Measurements from ENCODE around the gene GSTO2. TPM values are rescaled to one million over a fixed set of nuclear protein-coding genes. Genes with fewer than 3 reads are reported as not detected.
A peak's percentile ranks its signal among the peaks of the same experiment; 100 is the strongest.

Gene GSTO2
- 3.4 and 8.9 TPM in 2 replicates for total RNA-seq (ENCODE audit: low replicate concordance)

DNA sequence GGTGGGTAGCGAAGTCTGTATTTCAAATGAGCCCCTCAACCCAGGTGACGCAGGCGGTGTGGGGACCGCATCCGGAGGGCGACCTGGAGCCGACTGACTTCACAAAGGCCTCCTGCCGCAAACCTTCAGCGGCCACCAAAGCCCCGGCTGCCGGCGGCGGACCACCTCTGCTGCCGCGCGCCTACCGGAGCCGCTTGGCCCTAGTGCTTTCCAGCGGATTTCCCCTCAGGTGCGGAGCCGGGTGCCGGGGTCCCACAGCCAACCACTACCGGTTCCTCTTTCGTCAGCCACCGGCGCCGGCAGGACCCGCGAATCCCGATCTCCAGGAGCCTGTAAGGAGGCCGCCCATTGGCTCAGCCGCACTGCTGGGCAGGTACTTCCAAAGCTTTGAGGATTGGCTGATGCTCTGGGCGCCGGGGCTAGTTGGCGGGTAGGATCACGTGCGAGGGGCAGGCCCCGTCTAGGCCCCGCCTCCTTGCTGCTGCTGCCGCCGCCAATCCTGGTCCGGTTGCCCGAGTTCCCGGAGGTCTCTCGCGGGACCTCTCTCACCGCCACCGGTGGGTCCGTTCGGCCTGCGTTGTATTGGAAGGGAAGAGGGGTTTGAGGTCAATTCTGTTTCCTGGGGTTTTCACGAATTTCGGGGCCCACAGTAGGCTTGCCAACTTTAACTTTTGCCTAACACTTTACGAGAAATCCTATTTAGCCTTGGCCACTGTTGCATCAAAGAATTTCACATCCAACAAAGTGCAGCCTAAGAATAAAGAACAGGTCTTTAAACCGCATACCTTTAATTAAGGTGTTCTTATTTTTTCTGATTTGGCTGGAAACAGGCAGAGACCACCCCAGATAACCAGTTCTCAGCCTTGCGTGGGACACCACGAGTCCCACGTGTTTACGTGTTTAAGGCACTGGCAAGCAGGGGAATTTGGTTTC lies at the start of gene GSTO2:
Gene GSTO2, plus strand, starts transcription at position 472 of the 933 bp plus-strand sequence. CDS start 5,732 bp downstream, outside the sequence.
- TF ChIP-seq, protein P1, sequence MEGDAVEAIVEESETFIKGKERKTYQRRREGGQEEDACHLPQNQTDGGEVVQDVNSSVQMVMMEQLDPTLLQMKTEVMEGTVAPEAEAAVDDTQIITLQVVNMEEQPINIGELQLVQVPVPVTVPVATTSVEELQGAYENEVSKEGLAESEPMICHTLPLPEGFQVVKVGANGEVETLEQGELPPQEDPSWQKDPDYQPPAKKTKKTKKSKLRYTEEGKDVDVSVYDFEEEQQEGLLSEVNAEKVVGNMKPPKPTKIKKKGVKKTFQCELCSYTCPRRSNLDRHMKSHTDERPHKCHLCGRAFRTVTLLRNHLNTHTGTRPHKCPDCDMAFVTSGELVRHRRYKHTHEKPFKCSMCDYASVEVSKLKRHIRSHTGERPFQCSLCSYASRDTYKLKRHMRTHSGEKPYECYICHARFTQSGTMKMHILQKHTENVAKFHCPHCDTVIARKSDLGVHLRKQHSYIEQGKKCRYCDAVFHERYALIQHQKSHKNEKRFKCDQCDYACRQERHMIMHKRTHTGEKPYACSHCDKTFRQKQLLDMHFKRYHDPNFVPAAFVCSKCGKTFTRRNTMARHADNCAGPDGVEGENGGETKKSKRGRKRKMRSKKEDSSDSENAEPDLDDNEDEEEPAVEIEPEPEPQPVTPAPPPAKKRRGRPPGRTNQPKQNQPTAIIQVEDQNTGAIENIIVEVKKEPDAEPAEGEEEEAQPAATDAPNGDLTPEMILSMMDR (IDR thresholded peaks at IDR 0.05; ENCODE audit: insufficient read depth, low read length), result no peak
- DNase-seq (ENCODE audit: low read depth), result peak; percentile 96
- peak within 1 kb of the TSS; percentile 82 for H3K4me3 ChIP-seq (ENCODE audit: low read depth, low read length)

DNA sequence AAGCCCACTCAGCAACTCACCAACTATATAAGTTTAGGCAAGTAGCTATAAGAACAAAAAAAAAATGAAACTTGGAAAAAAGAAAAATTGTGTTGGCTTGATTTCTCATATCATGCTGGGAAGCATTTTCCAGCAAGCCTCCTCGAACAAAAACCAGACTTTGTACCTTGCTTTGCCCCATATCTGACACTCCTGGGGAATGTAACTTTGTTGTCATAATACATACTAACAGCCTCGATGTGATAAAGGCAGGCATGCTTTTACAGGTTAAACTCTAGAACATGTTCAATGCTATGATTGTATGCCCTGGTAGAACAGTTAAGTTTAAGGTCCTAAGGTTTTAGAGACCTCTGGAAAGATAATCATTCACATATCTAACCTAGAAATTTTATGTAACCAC lies 48.5 kb upstream of the GSTO2 start:
- no peak for DNase-seq (ENCODE audit: low read depth)
- no peak overlapping the region for H3K4me3 ChIP-seq (ENCODE audit: low read depth, low read length)
- TF ChIP-seq, protein P1 (IDR thresholded peaks at IDR 0.05; ENCODE audit: insufficient read depth, low read length), result no peak

DNA sequence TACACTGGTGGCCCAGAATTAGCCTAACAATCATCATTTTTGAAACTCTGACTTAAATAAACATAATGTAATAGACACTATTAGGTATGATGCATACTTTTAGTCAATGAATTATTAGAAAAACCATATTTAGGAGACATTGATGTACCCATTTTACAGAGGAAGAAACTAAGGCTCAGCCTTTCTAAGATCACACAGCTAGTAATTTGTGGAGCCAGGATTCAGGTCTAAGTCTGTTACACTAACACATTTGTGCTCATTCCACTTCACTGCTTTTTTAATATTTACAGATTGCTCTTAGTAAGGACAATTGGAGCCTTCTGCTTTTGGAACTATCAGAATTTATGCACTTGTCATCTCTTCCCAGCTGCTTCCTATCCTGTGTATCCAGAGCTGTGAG lies 45.7 kb upstream of the GSTO2 start:
- no peak overlapping the region for H3K4me3 ChIP-seq (ENCODE audit: low read depth, low read length)
- TF ChIP-seq, protein P1 (IDR thresholded peaks at IDR 0.05; ENCODE audit: insufficient read depth, low read length), result no peak
- no peak for DNase-seq (ENCODE audit: low read depth)

DNA sequence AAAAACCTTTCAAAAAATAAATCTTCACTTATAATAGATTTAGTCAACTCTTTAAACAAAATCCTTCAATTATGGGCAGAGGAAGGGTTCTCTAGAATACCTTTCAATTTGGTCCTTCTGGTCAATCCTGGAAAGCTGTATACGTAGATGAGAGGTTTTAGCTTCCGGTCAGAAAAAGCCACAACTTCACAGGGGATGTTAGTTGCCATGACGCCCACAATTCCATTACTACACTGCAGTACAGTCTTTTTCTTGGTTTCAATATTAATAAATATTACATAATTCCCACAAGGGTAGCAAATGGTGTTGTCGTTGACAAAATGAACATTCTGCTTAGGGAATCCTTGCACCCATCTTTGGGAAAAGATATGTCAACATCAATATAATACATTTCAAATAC lies 38.5 kb upstream of the GSTO2 start:
- H3K4me3 ChIP-seq (ENCODE audit: low read depth, low read length), result no peak overlapping the region
- TF ChIP-seq, protein P1 (IDR thresholded peaks at IDR 0.05; ENCODE audit: insufficient read depth, low read length), result no peak
- DNase-seq (ENCODE audit: low read depth), result no peak

DNA sequence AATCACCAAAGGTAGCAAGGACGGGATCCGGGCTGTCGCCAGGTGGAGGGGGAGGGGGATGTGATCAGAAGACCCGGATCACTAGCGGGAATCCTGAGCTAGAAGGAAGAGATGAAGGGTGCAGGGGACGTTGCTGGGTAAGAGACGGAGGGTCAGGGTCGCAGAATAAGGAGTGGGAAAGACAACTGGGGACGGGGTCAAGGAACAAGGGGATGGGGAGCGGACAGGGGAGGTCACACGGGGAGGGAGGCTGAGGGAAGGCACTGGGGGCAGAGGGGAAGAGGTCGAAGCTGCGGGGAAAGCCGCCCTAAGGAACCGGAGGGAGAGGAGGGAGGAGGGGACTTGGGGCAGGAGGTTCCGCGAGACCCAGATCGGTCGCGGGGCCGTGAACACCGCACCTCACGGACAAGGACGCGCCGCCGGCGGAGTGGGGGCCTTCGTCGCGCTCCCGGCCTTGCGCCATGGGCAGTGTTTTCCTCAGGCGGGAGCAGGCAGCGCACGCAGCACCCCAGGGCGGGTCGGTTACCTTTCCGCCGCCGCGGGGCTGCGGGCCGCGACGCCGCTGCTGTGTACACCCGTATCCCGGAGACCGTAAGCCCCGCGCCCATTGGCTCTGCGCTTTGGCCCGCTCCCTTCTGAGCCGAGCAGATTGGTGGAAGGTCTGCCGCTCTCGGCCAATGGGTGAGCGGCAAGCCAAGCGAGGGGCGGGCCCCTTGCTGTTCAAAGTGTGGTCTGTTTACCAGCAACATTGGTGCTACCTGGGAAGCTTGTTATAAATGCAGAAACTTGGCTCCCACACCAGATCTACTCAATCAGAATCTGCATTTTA lies 37.0 kb upstream of the GSTO2 start, which contains the start of gene CFAP43:
Gene CFAP43, minus strand, starts transcription at position 581 of the 829 bp plus-strand sequence. Its CDS starts 118 bp downstream, at position 463.
- TF ChIP-seq, protein P1 (IDR thresholded peaks at IDR 0.05; ENCODE audit: insufficient read depth, low read length), result no peak
- peak within 1 kb of the TSS; percentile 92 for H3K4me3 ChIP-seq (ENCODE audit: low read depth, low read length)
- DNase-seq (ENCODE audit: low read depth), result peak; percentile 93

DNA sequence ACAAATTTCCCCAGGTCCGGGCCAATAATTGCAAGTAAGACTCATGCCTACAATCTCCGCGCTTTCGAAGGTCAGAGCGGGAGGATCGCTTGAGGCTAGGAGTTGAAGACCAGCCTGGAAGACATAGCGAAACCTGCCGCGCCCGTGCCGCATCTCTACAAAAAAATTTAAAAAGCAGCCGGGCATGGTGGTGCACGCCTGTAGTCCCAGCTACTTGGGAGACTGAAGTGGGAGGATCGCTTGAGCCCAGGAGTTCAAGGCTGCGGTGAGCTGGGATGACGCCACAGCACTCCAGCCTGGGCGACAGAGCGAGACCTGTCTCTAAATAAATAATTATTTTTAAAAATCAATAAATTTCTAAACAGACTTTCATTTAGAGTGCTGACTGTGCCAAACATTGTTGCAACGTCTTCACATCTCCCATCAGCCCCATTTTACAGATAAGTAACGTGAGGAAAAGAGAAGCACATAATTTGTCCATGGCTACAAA lies 36.3 kb upstream of the GSTO2 start:
- TF ChIP-seq, protein P1 (IDR thresholded peaks at IDR 0.05; ENCODE audit: insufficient read depth, low read length), result no peak
- peak overlapping the region; percentile 92 for H3K4me3 ChIP-seq (ENCODE audit: low read depth, low read length)
- DNase-seq (ENCODE audit: low read depth), result no peak
